ENCODE measurements around the gene PRRC2C. TPM values are rescaled to one million over a fixed set of nuclear protein-coding genes. Genes with fewer than 3 reads are reported as not detected.

Gene PRRC2C
- total and polyA plus RNA-seq, 2 experiments from 2014 or later = 186 to 368 TPM

DNA sequence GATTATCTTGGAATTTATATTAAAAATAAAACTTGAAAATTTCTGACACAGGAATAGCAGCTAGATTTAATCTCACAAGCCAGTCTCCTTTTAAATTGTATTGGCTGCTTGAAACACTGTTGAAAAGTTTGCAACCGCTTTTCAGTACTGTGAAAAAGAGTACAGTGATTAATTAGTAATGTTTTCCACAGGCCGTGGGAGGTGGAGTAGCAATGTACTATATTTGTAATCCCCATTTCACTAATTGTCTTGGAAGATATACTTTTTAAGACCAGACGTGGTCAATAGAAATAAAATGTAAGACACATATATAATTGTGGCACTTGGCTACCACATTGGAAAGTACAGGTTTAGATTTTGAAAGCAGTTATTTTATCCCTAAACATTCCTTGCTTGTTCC, 95.9 kb downstream of the PRRC2C start:
- no peak overlapping the region for H3K4me2 ChIP-seq
- no peaks in the 10 kb centered on the region for H3K27me3 Mint-ChIP-seq (ENCODE audit: insufficient read depth, low read depth, poor library complexity)
- no peaks in the 10 kb centered on the region for H4K20me1 ChIP-seq (replicated peaks; ENCODE audit: insufficient read depth)
- H3K36me3 ChIP-seq (ENCODE audit: insufficient read depth) = peaks cover 72% of the 10 kb centered on the region
- peaks cover 81% of the 10 kb centered on the region for H3K36me3 Mint-ChIP-seq (ENCODE audit: low read depth)
- no peak overlapping the region for H3K27ac ChIP-seq (ENCODE audit: low read depth)
- H3K9me2 ChIP-seq (ENCODE audit: insufficient read depth) = no peaks in the 10 kb centered on the region
- H3K27ac Mint-ChIP-seq = no peak overlapping the region
- no peaks in the 10 kb centered on the region for H3K4me1 ChIP-seq (ENCODE audit: insufficient read depth)
- TF ChIP-seq CTCF (conservative IDR thresholded peaks at IDR 0.05; ENCODE audit: low read depth in 2 of 2) (no peak), ZNF114 (CRISPR knock-in tag; IDR thresholded peaks at IDR 0.05) (no peak), STAT1 (IDR thresholded peaks at IDR 0.05; ENCODE audit: unreplicated experiment) (no peak), ETS1 (IDR thresholded peaks at IDR 0.05) (no peak), NANOG (IDR thresholded peaks at IDR 0.05; ENCODE audit: borderline replicate concordance) (no peak), JUNB (IDR thresholded peaks at IDR 0.05; ENCODE audit: unreplicated experiment) (no peak), POLR2AphosphoS5 (IDR thresholded peaks at IDR 0.05; ENCODE audit: low read depth) (no peak), EZH2 (IDR thresholded peaks at IDR 0.05; ENCODE audit: low read depth, unreplicated experiment) (no peak), ZNF331 (CRISPR knock-in tag; IDR thresholded peaks at IDR 0.05; ENCODE audit: low read depth) (no peak), EZH2phosphoT487 (IDR thresholded peaks at IDR 0.05; ENCODE audit: unreplicated experiment) (no peak), CREB1 (CRISPR knock-in tag; IDR thresholded peaks at IDR 0.05; ENCODE audit: low read depth) (no peak)
- TF ChIP-seq, protein P1, sequence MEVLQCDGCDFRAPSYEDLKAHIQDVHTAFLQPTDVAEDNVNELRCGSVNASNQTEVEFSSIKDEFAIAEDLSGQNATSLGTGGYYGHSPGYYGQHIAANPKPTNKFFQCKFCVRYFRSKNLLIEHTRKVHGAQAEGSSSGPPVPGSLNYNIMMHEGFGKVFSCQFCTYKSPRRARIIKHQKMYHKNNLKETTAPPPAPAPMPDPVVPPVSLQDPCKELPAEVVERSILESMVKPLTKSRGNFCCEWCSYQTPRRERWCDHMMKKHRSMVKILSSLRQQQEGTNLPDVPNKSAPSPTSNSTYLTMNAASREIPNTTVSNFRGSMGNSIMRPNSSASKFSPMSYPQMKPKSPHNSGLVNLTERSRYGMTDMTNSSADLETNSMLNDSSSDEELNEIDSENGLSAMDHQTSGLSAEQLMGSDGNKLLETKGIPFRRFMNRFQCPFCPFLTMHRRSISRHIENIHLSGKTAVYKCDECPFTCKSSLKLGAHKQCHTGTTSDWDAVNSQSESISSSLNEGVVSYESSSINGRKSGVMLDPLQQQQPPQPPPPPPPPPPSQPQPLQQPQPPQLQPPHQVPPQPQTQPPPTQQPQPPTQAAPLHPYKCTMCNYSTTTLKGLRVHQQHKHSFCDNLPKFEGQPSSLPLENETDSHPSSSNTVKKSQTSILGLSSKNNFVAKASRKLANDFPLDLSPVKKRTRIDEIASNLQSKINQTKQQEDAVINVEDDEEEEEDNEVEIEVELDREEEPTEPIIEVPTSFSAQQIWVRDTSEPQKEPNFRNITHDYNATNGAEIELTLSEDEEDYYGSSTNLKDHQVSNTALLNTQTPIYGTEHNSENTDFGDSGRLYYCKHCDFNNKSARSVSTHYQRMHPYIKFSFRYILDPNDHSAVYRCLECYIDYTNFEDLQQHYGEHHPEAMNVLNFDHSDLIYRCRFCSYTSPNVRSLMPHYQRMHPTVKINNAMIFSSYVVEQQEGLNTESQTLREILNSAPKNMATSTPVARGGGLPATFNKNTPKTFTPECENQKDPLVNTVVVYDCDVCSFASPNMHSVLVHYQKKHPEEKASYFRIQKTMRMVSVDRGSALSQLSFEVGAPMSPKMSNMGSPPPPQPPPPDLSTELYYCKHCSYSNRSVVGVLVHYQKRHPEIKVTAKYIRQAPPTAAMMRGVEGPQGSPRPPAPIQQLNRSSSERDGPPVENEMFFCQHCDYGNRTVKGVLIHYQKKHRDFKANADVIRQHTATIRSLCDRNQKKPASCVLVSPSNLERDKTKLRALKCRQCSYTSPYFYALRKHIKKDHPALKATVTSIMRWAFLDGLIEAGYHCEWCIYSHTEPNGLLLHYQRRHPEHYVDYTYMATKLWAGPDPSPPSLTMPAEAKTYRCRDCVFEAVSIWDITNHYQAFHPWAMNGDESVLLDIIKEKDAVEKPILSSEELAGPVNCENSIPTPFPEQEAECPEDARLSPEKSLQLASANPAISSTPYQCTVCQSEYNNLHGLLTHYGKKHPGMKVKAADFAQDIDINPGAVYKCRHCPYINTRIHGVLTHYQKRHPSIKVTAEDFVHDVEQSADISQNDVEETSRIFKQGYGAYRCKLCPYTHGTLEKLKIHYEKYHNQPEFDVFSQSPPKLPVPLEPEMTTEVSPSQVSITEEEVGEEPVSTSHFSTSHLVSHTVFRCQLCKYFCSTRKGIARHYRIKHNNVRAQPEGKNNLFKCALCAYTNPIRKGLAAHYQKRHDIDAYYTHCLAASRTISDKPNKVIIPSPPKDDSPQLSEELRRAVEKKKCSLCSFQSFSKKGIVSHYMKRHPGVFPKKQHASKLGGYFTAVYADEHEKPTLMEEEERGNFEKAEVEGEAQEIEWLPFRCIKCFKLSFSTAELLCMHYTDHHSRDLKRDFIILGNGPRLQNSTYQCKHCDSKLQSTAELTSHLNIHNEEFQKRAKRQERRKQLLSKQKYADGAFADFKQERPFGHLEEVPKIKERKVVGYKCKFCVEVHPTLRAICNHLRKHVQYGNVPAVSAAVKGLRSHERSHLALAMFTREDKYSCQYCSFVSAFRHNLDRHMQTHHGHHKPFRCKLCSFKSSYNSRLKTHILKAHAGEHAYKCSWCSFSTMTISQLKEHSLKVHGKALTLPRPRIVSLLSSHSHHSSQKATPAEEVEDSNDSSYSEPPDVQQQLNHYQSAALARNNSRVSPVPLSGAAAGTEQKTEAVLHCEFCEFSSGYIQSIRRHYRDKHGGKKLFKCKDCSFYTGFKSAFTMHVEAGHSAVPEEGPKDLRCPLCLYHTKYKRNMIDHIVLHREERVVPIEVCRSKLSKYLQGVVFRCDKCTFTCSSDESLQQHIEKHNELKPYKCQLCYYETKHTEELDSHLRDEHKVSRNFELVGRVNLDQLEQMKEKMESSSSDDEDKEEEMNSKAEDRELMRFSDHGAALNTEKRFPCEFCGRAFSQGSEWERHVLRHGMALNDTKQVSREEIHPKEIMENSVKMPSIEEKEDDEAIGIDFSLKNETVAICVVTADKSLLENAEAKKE (CRISPR knock-in tag; IDR thresholded peaks at IDR 0.05) = no peak
- TF ChIP-seq, protein P2, sequence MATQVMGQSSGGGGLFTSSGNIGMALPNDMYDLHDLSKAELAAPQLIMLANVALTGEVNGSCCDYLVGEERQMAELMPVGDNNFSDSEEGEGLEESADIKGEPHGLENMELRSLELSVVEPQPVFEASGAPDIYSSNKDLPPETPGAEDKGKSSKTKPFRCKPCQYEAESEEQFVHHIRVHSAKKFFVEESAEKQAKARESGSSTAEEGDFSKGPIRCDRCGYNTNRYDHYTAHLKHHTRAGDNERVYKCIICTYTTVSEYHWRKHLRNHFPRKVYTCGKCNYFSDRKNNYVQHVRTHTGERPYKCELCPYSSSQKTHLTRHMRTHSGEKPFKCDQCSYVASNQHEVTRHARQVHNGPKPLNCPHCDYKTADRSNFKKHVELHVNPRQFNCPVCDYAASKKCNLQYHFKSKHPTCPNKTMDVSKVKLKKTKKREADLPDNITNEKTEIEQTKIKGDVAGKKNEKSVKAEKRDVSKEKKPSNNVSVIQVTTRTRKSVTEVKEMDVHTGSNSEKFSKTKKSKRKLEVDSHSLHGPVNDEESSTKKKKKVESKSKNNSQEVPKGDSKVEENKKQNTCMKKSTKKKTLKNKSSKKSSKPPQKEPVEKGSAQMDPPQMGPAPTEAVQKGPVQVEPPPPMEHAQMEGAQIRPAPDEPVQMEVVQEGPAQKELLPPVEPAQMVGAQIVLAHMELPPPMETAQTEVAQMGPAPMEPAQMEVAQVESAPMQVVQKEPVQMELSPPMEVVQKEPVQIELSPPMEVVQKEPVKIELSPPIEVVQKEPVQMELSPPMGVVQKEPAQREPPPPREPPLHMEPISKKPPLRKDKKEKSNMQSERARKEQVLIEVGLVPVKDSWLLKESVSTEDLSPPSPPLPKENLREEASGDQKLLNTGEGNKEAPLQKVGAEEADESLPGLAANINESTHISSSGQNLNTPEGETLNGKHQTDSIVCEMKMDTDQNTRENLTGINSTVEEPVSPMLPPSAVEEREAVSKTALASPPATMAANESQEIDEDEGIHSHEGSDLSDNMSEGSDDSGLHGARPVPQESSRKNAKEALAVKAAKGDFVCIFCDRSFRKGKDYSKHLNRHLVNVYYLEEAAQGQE (IDR thresholded peaks at IDR 0.05; ENCODE audit: unreplicated experiment) = no peak
- H3K4me3 Mint-ChIP-seq = no peak overlapping the region
- no peak overlapping the region for H2AFZ ChIP-seq
- H3K27me3 ChIP-seq (ENCODE audit: insufficient read depth) = no peaks in the 10 kb centered on the region
- no peak overlapping the region for H3K4me3 ChIP-seq
- ATAC-seq (no peak), DNase-seq (ENCODE audit: low spot score) (no peak)
- no peaks in the 10 kb centered on the region for H3F3A ChIP-seq (replicated peaks; ENCODE audit: low read depth)
- H3K9me3 Mint-ChIP-seq = no peaks in the 10 kb centered on the region
- no peaks in the 10 kb centered on the region for H3K79me2 ChIP-seq (replicated peaks; ENCODE audit: insufficient read depth)
- H3K4me1 Mint-ChIP-seq = no peaks in the 10 kb centered on the region
